BJ (cell line): Measurements from ENCODE around the gene UBE2H. TPM values are rescaled to one million over a fixed set of nuclear protein-coding genes. Genes with fewer than 3 reads are reported as not detected.
"Not testable (repeated sequence)": the region's sequence is repeated elsewhere in the genome, so short reads cannot be mapped to it uniquely, and the experiment has no call there.

Source experiments
- CTCF ChIA-PET: fragments of 350-600 bp; formaldehyde crosslinking; extraction: SDS; loops from one replicate; lab custom pipeline; 2021; ENCODE audit warnings: antibody characterized with exemption, inconsistent platforms; lab: Yijun Ruan, JAX
- POLR2A ChIA-PET: fragments of 300-600 bp; sonication (Branson Sonifier 250); formaldehyde crosslinking; extraction: SDS; loops from one replicate; lab custom pipeline; 2021; ENCODE audit warnings: antibody characterized with exemption; lab: Charles Lee
- DNase-seq: peaks from one replicate; pipeline ENCODE4 v3.0.0-alpha.2; 2011; ENCODE audit warnings: low read depth
- H3K27me3 ChIP-seq: 2 replicates; pipeline ENCODE4 v1.6.0; 2011; ENCODE audit warnings: low read length; ENCODE audit not compliant: control insufficient read depth, insufficient read depth
- H3K36me3 ChIP-seq: 2 replicates; pipeline ENCODE4 v1.5.1; 2011; ENCODE audit warnings: low read length; ENCODE audit not compliant: control insufficient read depth, insufficient read depth
- H3K4me3 ChIP-seq: 2 replicates; pipeline ENCODE4 v1.5.1; 2011; ENCODE audit warnings: low read depth, mild to moderate bottlenecking, control low read depth, low read length
- CTCF ChIP-seq: IDR thresholded peaks from 2 replicates; pipeline ENCODE4 v1.5.1; 2011; ENCODE audit warnings: low read depth, mild to moderate bottlenecking, control low read depth, inconsistent platforms, low read length, moderate library complexity; ENCODE audit not compliant: insufficient read depth
- polyA plus RNA-seq: library from polyadenylated mRNA; depleted of rRNA; stranded (reverse); fragments of >200 nt; gene quantifications from 2 replicates; pipeline ENCODE4 v1.2.3, GENCODE V29; 2011

UBE2H gene
- polyA plus RNA-seq, 1 experiment: 37.0 TPM

- CTCF ChIA-PET: interaction anchor here (1.0 kb wide), 1 partner anchor 19 kb away, joined by 3 read pairs; no protein-coding TSS in a partner anchor
These were observed 56.0 kb downstream of the UBE2H start for GRCh38 chr7:129896568-129897382.

GRCh38 chr7:129894184-129894583 lies 58.6 kb downstream of the UBE2H start:
- POLR2A ChIA-PET, H3K4me3 ChIP-seq, H3K36me3 ChIP-seq, DNase-seq, H3K27me3 ChIP-seq: not testable (repeated sequence)
- CTCF ChIA-PET: interaction anchor here (0.6 kb wide), 1 partner anchor 80 kb away, joined by 5 read pairs; no protein-coding TSS in a partner anchor

More at GRCh38 chr7:129896568-129897382, 56.0 kb downstream of the UBE2H start:
- Histone ChIP-seq H3K27me3 (no peaks in the 10 kb centered on the region), H3K4me3 (no peak overlapping the region), H3K36me3 (peaks cover 2% of the 10 kb centered on the region; the same call in 1 of the 2 replicates)
- POLR2A ChIA-PET: interaction anchor here (0.6 kb wide), 1 partner anchor 53 kb away, joined by 3 read pairs; no protein-coding TSS in a partner anchor
- DNase-seq: no peak
- TF ChIP-seq CTCF: no peak

GRCh38 chr7:129890090-129890489 lies 62.7 kb downstream of the UBE2H start:
- Histone ChIP-seq H3K36me3 (no peaks in the 10 kb centered on the region), H3K27me3 (no peaks in the 10 kb centered on the region), H3K4me3 (no peak overlapping the region)
- no peak for TF ChIP-seq CTCF
- CTCF ChIA-PET: interaction anchor here (1.3 kb wide), 1 partner anchor 19 kb away, joined by 4 read pairs; no protein-coding TSS in a partner anchor
- DNase-seq: no peak
- POLR2A ChIA-PET: no interaction called here

- ChIA-PET CTCF (interaction anchor here (1.1 to 1.3 kb wide), 2 partner anchors 19 to 59 kb away, joined by 3 to 4 read pairs; no protein-coding TSS in a partner anchor), POLR2A (interaction anchor here (0.6 kb wide), 1 partner anchor 206 kb away, joined by 4 read pairs; no protein-coding TSS in a partner anchor)
- no peak for DNase-seq
- no peak overlapping the region for H3K4me3 ChIP-seq
- H3K27me3 ChIP-seq: no peaks in the 10 kb centered on the region
- H3K36me3 ChIP-seq: no peaks in the 10 kb centered on the region
- no peak for TF ChIP-seq CTCF
These were observed 63.5 kb downstream of the UBE2H start for GRCh38 chr7:129889133-129889844.

GRCh38 chr7:129887865-129888264 lies 64.9 kb downstream of the UBE2H start:
- Histone ChIP-seq H3K36me3 (no peaks in the 10 kb centered on the region), H3K27me3 (no peaks in the 10 kb centered on the region), H3K4me3 (no peak overlapping the region)
- no peak for DNase-seq
- ChIA-PET POLR2A (no interaction called here), CTCF (no interaction called here)
- no peak for TF ChIP-seq CTCF
